ENCODE data around the gene ZNRF2. TPM values are rescaled to one million over a fixed set of nuclear protein-coding genes. Genes with fewer than 3 reads are reported as not detected.
"Not testable (repeated sequence)": the region's sequence is repeated elsewhere in the genome, so short reads cannot be mapped to it uniquely, and the experiment has no call there.

Gene ZNRF2
- total RNA-seq, 2 experiments from 2014 or later: 20.4 to 23.6 TPM

- H3K27ac ChIP-seq (ENCODE audit: low read depth in 1 of 2, low read length in 2 of 2); H3K4me1 ChIP-seq (ENCODE audit: insufficient read depth, low read length); H3K9me3 Mint-ChIP-seq; H3K9me3 ChIP-seq (ENCODE audit: control insufficient read depth in 1 of 2, insufficient read depth in 1 of 2, low read length in 2 of 2); H3K27ac Mint-ChIP-seq; ATAC-seq (ENCODE audit: poor library complexity); H3K36me3 ChIP-seq (ENCODE audit: insufficient read depth, low read length); H3K4me3 ChIP-seq (ENCODE audit: low read length); H3K27me3 Mint-ChIP-seq; CTCF ChIA-PET; DNase-seq; H3K27me3 ChIP-seq (ENCODE audit: control insufficient read depth in 1 of 2, insufficient read depth in 2 of 2, low read length in 2 of 2): not testable (repeated sequence)
- POLR2A ChIA-PET: interaction anchor here (0.8 kb wide), 1 partner anchor 58 kb away, joined by 4 read pairs; no protein-coding TSS in a partner anchor
- intact Hi-C loops (cut with DNase I, micrococcal nuclease): loop anchor here (5.0 to 10.0 kb wide), 3 partner anchors 33 to 185 kb away; partner anchors contain the start of genes MTURN (in 1 of the 2) and NOD1 (in 1 of the 2)
- Mint-ChIP-seq H3K4me3 (peak overlapping the region; percentile 52), H3K36me3 (ENCODE audit: low read depth) (peaks cover 10% of the 10 kb centered on the region), H3K4me1 (ENCODE audit: low read depth) (peaks cover 72% of the 10 kb centered on the region)
Observed at GRCh38 chr7:30289634-30290033, 5.2 kb downstream of the ZNRF2 start.

DNA sequence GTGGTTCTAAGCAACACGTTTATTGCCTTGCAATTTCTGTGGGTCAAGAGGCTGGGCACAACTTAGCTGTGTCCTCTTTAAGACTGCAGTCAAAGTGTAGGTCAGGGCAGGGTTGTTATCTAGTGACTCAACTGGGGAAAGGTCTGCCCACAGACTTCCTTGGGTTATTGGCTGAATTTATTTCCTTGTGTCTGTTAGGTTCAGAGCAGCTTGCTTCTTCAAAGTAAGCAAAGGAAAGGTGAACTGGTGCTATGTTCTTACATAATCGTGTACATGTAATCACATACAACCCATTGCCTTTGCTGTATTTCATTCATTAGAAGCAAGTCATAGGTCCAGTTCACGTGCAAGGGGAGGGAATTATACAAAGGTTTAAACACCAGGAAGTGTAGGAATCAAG lies 5.9 kb downstream of the ZNRF2 start:
- POLR2A ChIA-PET: interaction anchor here (0.8 kb wide), 1 partner anchor 58 kb away, joined by 4 read pairs; no protein-coding TSS in a partner anchor
- H3K27me3 ChIP-seq (ENCODE audit: control insufficient read depth in 1 of 2, insufficient read depth in 2 of 2, low read length in 2 of 2); intact Hi-C loops (cut with DNase I, micrococcal nuclease); H3K9me3 Mint-ChIP-seq; H3K4me1 ChIP-seq (ENCODE audit: insufficient read depth, low read length); H3K27me3 Mint-ChIP-seq; H3K36me3 ChIP-seq (ENCODE audit: insufficient read depth, low read length); H3K27ac ChIP-seq (ENCODE audit: low read depth in 1 of 2, low read length in 2 of 2); H3K27ac Mint-ChIP-seq; H3K9me3 ChIP-seq (ENCODE audit: control insufficient read depth in 1 of 2, insufficient read depth in 1 of 2, low read length in 2 of 2); H3K4me3 ChIP-seq (ENCODE audit: low read length); ATAC-seq (ENCODE audit: poor library complexity): not testable (repeated sequence)
- H3K4me3 Mint-ChIP-seq: peak overlapping the region; percentile 11
- CTCF ChIA-PET: interaction anchor here (0.7 to 0.8 kb wide), 2 partner anchors 10 to 56 kb away, joined by 3 read pairs; no protein-coding TSS in a partner anchor
- H3K4me1 Mint-ChIP-seq (ENCODE audit: low read depth): peaks cover 78% of the 10 kb centered on the region
- DNase-seq: peak in 3 of 14 experiments; percentile 11 to 26 (median 20)
- peaks cover 10% of the 10 kb centered on the region for H3K36me3 Mint-ChIP-seq (ENCODE audit: low read depth)

DNA sequence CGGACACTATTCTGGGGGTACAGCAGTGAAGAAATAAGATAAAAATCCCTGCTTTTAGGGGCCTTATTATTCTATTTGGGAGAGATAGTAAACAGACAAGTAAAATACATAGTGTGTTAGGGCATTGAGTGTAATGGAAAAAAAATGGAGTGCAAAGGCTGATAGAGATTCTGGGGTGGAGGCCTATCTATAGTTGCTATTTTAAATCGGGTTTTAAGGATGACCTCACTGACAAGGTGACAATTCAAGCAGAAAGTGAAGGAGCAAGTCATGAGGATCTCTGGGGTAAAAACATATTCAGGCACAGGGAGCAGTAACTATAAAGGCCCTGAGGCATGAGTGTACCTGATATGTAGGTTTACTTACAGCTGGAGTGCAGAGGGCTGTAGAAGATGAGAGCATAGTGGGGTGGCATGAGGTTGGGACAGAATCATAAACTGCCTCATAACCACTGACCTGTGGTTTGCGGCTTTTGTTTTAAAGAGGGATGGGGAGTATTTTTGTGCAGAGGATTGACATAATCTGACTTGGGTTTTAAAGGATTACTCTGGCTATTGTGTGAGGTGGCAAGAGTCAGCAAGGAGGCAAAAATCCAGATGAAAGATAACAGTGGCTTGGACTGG lies 8.1 kb downstream of the ZNRF2 start:
- H3K4me1 ChIP-seq (ENCODE audit: insufficient read depth, low read length): peaks cover 14% of the 10 kb centered on the region
- H3K9me3 Mint-ChIP-seq; H3K27ac Mint-ChIP-seq; H3K27me3 Mint-ChIP-seq; H3K27me3 ChIP-seq (ENCODE audit: control insufficient read depth in 1 of 2, insufficient read depth in 2 of 2, low read length in 2 of 2); H3K36me3 ChIP-seq (ENCODE audit: insufficient read depth, low read length); DNase-seq; H3K36me3 Mint-ChIP-seq (ENCODE audit: low read depth); H3K9me3 ChIP-seq (ENCODE audit: control insufficient read depth in 1 of 2, insufficient read depth in 1 of 2, low read length in 2 of 2); H3K4me3 Mint-ChIP-seq; H3K4me3 ChIP-seq (ENCODE audit: low read length); intact Hi-C loops (cut with DNase I, micrococcal nuclease); H3K27ac ChIP-seq (ENCODE audit: low read depth in 1 of 2, low read length in 2 of 2); ATAC-seq (ENCODE audit: poor library complexity); POLR2A ChIA-PET; CTCF ChIA-PET: not testable (repeated sequence)
- H3K4me1 Mint-ChIP-seq (ENCODE audit: low read depth): peaks cover 84% of the 10 kb centered on the region

GRCh38 chr7:30296304-30296703 lies 11.9 kb downstream of the ZNRF2 start:
- H3K4me1 ChIP-seq (ENCODE audit: insufficient read depth, low read length); H3K27ac Mint-ChIP-seq; H3K27ac ChIP-seq (ENCODE audit: low read depth in 1 of 2, low read length in 2 of 2); POLR2A ChIA-PET; H3K4me3 ChIP-seq (ENCODE audit: low read length); CTCF ChIA-PET; H3K9me3 Mint-ChIP-seq; DNase-seq; H3K4me3 Mint-ChIP-seq; H3K9me3 ChIP-seq (ENCODE audit: control insufficient read depth in 1 of 2, insufficient read depth in 1 of 2, low read length in 2 of 2); H3K36me3 ChIP-seq (ENCODE audit: insufficient read depth, low read length); H3K27me3 ChIP-seq (ENCODE audit: control insufficient read depth in 1 of 2, insufficient read depth in 2 of 2, low read length in 2 of 2); intact Hi-C loops (cut with DNase I, micrococcal nuclease); ATAC-seq (ENCODE audit: poor library complexity); H3K36me3 Mint-ChIP-seq (ENCODE audit: low read depth); H3K27me3 Mint-ChIP-seq: not testable (repeated sequence)
- H3K4me1 Mint-ChIP-seq (ENCODE audit: low read depth): peaks cover 69% of the 10 kb centered on the region

DNA sequence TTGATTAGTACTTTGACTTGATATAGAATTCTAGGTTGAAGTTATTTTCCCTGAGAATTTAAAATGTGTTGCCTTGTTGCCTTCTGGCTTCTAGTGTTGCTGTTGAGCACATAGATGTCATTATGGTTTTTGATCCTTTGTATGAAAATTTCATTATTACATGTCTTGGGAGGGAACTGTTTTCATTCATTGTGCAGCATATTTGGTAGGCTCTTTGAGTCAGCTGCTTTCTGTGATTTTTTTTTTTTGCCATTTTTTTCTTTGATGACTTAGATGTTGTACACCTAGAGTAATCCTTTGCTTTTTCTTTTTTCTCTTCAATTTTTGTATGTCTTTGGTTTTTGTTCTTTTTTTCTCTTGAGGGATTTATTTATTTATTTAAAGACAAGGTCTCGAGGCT lies 13.1 kb downstream of the ZNRF2 start:
- H3K4me3 Mint-ChIP-seq; H3K36me3 ChIP-seq (ENCODE audit: insufficient read depth, low read length); CTCF ChIA-PET; H3K4me3 ChIP-seq (ENCODE audit: low read length); H3K27me3 ChIP-seq (ENCODE audit: control insufficient read depth in 1 of 2, insufficient read depth in 2 of 2, low read length in 2 of 2); H3K27ac Mint-ChIP-seq; H3K9me3 ChIP-seq (ENCODE audit: control insufficient read depth in 1 of 2, insufficient read depth in 1 of 2, low read length in 2 of 2); H3K9me3 Mint-ChIP-seq; intact Hi-C loops (cut with DNase I, micrococcal nuclease); H3K27me3 Mint-ChIP-seq; ATAC-seq (ENCODE audit: poor library complexity); H3K27ac ChIP-seq (ENCODE audit: low read depth in 1 of 2, low read length in 2 of 2); POLR2A ChIA-PET; DNase-seq; H3K36me3 Mint-ChIP-seq (ENCODE audit: low read depth); H3K4me1 ChIP-seq (ENCODE audit: insufficient read depth, low read length): not testable (repeated sequence)
- H3K4me1 Mint-ChIP-seq (ENCODE audit: low read depth): peaks cover 61% of the 10 kb centered on the region

GRCh38 chr7:30298409-30298808 lies 14.0 kb downstream of the ZNRF2 start:
- H3K27ac Mint-ChIP-seq; H3K36me3 Mint-ChIP-seq (ENCODE audit: low read depth); intact Hi-C loops (cut with DNase I, micrococcal nuclease); POLR2A ChIA-PET; H3K36me3 ChIP-seq (ENCODE audit: insufficient read depth, low read length); H3K27ac ChIP-seq (ENCODE audit: low read depth in 1 of 2, low read length in 2 of 2); H3K4me3 Mint-ChIP-seq; H3K27me3 ChIP-seq (ENCODE audit: control insufficient read depth in 1 of 2, insufficient read depth in 2 of 2, low read length in 2 of 2); H3K9me3 ChIP-seq (ENCODE audit: control insufficient read depth in 1 of 2, insufficient read depth in 1 of 2, low read length in 2 of 2); H3K4me1 ChIP-seq (ENCODE audit: insufficient read depth, low read length); ATAC-seq (ENCODE audit: poor library complexity); H3K4me3 ChIP-seq (ENCODE audit: low read length); CTCF ChIA-PET; H3K9me3 Mint-ChIP-seq; H3K27me3 Mint-ChIP-seq; DNase-seq: not testable (repeated sequence)
- peaks cover 61% of the 10 kb centered on the region for H3K4me1 Mint-ChIP-seq (ENCODE audit: low read depth)

All from CD4-positive, alpha-beta T cell (primary cell).